ENCODE data around the gene PTPRB.
"Not testable (repeated sequence)": the region's sequence is repeated elsewhere in the genome, so short reads cannot be mapped to it uniquely, and the experiment has no call there.

Gene PTPRB

GRCh38 chr12:70535896-70536374 lies 101.3 kb downstream of the PTPRB start:
- DNase-seq, result no peak

DNA sequence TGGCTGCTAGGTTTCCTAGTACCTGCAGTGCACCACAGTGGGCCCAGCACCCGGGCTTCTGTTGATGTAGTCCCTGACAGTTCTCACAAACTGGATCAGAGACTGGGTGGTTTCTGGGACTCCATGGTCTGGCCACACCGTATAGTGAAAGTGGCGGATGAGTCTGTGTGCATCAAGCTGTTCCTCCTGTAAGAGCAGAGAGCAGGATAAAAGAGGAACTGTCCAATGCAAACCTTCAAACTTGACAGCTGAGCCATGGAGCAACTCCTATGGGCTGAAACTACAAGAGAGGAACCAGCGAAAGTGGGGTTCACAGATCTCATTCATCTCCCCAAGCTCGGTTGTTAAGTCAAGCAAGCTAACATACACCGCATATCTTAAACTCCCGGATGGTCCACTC lies 102.8 kb downstream of the PTPRB start:
- no peak for DNase-seq

GRCh38 chr12:70529647-70530046 lies 107.6 kb downstream of the PTPRB start:
- no peak for DNase-seq

DNA sequence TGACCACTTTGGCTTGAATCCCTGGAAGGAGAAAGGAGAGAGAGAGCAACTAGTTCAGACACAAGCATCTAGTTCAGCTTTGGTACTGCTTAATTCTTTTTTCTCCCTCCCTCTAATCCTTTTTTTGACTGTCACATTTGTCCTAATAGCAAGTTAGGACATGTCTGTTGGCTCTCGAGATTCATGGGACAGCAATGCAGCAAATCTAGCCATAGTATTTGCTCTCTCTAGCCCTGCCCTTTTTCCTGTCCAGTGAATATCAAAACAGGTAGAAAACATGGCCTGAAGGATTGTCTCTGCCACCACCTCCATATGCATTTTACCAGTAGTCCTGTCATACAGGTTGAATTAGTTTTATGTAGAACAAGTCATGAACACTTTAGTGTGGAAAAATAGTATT lies 116.4 kb downstream of the PTPRB start:
- no peak for DNase-seq

- DNase-seq, result no peak
Observed at GRCh38 chr12:70513426-70513825, 123.8 kb downstream of the PTPRB start.

- DNase-seq, result no peak
Observed at GRCh38 chr12:70508178-70508577, 129.1 kb downstream of the PTPRB start.

GRCh38 chr12:70507442-70507841 lies 129.8 kb downstream of the PTPRB start:
- DNase-seq, result no peak

GRCh38 chr12:70497508-70497907 lies 139.7 kb downstream of the PTPRB start:
- no peak for DNase-seq

- DNase-seq, result not testable (repeated sequence)
Observed at GRCh38 chr12:70492904-70493303, 144.3 kb downstream of the PTPRB start.

GRCh38 chr12:70490928-70491327 lies 146.3 kb downstream of the PTPRB start:
- DNase-seq, result not testable (repeated sequence)

DNA sequence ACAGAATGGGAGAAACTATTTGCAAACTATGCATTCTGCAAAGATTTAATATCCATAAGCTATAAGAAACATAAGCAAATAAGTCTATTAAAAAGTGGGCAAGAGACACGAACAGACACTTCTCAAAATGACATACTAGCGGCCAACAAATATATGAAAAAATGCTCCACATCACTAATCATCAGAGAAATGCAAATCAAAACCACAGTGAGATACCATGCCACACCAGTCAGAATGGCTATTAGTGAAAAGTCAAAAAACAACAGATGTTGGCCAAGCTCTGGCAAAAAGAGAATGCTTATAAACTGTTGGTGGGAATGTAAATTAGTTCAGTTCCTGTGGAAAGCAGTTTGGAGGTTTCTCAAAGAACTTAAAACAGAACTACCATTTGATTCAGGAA lies 149.8 kb downstream of the PTPRB start:
- no peak for DNase-seq

GRCh38 chr12:70486588-70486987 lies 150.6 kb downstream of the PTPRB start:
- DNase-seq, result no peak

- no peak for DNase-seq
Observed at GRCh38 chr12:70485704-70486103, 151.5 kb downstream of the PTPRB start.

- no peak for DNase-seq
Observed at GRCh38 chr12:70484464-70484863, 152.8 kb downstream of the PTPRB start.

DNA sequence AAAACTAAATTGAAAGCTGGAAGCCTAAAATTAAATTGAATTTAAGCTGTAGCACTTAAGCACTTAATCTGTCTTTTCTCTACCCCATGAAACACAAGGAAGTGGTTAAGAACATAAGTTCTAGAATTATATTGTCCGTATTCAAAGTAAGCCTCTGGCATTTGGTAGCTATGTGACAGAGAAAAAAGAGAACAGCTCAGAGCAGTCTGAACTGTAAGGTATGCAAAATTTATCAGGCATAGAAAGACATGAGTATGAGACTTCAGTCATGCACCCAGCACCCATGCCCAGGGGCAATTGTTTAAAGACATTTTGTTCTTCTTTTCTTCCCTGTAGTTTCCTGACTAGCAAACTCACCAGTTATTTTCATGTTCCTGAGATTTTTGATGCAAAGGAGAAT lies 154.5 kb downstream of the PTPRB start:
- DNase-seq, result no peak

DNA sequence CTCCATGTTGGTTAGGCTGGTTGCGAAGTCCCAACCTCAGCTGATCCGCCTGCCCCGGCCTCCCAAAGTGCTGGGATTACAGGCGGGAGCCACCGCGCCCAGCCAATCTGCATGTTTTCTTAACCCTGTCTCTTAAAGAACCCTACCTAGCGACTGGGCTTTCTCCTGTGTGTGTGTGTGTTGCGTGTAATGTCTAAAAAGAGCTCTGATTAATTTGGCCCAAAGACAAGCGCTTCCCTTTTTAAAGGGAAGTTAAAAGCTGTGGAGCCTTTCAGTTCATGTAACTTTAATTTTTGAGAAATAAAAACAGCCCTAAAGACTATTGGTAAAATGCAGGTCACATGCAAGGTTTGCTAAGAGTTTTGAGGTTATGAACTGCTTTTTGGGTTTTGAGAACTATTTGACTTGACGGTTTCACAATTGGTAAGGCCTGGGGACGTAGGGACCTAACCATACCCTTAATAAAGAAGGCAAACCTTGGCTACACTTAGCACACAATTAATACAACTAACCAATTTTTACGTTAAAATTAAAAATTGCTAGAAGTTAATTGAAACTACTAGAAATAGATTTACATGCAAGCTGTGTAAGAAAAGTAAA lies 167.9 kb downstream of the PTPRB start:
- no peak for DNase-seq

DNA sequence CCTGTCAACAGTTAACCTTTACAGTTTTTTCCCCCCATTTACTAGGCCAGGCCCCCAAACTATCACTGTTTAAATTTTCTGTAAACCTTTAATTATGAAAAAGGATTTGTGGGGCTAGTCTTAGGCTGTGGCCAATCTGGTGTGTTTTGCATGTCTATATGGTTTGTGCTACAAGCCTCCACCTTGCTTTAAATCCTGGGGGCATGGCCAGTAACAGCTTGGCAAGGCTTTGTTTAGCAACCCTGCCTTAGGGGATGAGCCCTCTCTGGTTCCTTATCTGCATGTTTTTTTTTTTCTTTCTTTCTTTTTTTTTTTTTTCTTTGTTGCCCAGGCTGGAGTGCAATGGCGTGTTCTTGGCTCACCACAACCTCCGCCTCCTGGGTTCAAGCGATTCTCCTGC lies 168.5 kb downstream of the PTPRB start:
- no peak for DNase-seq

GRCh38 chr12:70467918-70468733 lies 169.1 kb downstream of the PTPRB start:
- DNase-seq, result no peak

GRCh38 chr12:70467476-70467875 lies 169.8 kb downstream of the PTPRB start:
- DNase-seq, result no peak

- no peak for DNase-seq
Observed at GRCh38 chr12:70466753-70467152, 170.5 kb downstream of the PTPRB start.

Measured in COR-L47 (cell line).